Thyroid gland (tissue), 4 donors: Measurements from ENCODE around the gene FLRT2. TPM values are rescaled to one million over a fixed set of nuclear protein-coding genes. Genes with fewer than 3 reads are reported as not detected.

Experiments
- DNase-seq, 2 donors: peaks; one replicate each; pipeline ENCODE4 v3.0.0-alpha.2; 2019
- H3K27ac ChIP-seq, 3 donors: fragments of 200-600 bp; sonication (generic); 1 replicate in 2 of 3; 2 replicates in 1 of 3; pipeline ENCODE4 v1.5.1; 2016 to 2019; ENCODE audit warnings: mild to moderate bottlenecking in 1 of 3, moderate library complexity in 1 of 3
- H3K27me3 ChIP-seq: fragments of 200-600 bp; sonication (generic); one replicate; pipeline ENCODE4 v1.5.1; 2019
- H3K36me3 ChIP-seq, 2 donors: fragments of 200-600 bp; sonication (generic); one replicate each; pipeline ENCODE4 v1.5.1; 2016 to 2019
- H3K4me1 ChIP-seq, 2 donors: fragments of 200-600 bp; sonication (generic); one replicate each; pipeline ENCODE4 v1.5.1; 2017 to 2019
- H3K4me3 ChIP-seq, 3 donors: fragments of 200-600 bp; sonication (generic); replicated peaks in 1 of 3; 1 replicate in 2 of 3; 2 replicates in 1 of 3; pipeline ENCODE4 v1.5.1; 2016; ENCODE audit warnings: mild to moderate bottlenecking in 1 of 3
- H3K9me3 ChIP-seq: fragments of 200-600 bp; sonication (generic); one replicate; pipeline ENCODE4 v1.5.1; 2017
- POLR2A ChIP-seq, 2 donors: fragments of 450-650 bp; IDR thresholded peaks; one replicate each; pipeline ENCODE4 v1.6.1; 2017; ENCODE audit warnings: antibody characterized with exemption in 2 of 2, mild to moderate bottlenecking in 2 of 2, moderate library complexity in 1 of 2
- WGBS, 2 donors: methylation state at CpG; one replicate each; pipeline ENCODE4 v1.1.5; 2017; 5-methylcytosine and 5-hydroxymethylcytosine counted together
- intact Hi-C: fragments of 100-400 bp; cut with DNase I; formaldehyde crosslinking; loops from one replicate; pipeline ENCODE4 v1.15.1; 2023
- total RNA-seq, 4 donors: library from RNA; depleted of rRNA; stranded (reverse); fragments of >200 nt; gene quantifications; one replicate each; pipeline ENCODE4 v1.2.3, GENCODE V29; 2016
- TF ChIP-seq, protein P1 (sequence below), 6 experiments: fragments of 200-600 bp in 3 of 6; fragments of 450-650 bp in 3 of 6; sonication (generic) in 3 of 6; IDR thresholded peaks; one replicate each; pipeline ENCODE4 v1.5.1; 2016 to 2019; ENCODE audit warnings: antibody characterized with exemption in 6 of 6, mild to moderate bottlenecking in 2 of 6, inconsistent platforms in 1 of 6, moderate library complexity in 1 of 6

Gene FLRT2
- total RNA-seq, 4 donors from 2014 or later, result 9.3 to 38.9 (median 23.5) TPM

DNA sequence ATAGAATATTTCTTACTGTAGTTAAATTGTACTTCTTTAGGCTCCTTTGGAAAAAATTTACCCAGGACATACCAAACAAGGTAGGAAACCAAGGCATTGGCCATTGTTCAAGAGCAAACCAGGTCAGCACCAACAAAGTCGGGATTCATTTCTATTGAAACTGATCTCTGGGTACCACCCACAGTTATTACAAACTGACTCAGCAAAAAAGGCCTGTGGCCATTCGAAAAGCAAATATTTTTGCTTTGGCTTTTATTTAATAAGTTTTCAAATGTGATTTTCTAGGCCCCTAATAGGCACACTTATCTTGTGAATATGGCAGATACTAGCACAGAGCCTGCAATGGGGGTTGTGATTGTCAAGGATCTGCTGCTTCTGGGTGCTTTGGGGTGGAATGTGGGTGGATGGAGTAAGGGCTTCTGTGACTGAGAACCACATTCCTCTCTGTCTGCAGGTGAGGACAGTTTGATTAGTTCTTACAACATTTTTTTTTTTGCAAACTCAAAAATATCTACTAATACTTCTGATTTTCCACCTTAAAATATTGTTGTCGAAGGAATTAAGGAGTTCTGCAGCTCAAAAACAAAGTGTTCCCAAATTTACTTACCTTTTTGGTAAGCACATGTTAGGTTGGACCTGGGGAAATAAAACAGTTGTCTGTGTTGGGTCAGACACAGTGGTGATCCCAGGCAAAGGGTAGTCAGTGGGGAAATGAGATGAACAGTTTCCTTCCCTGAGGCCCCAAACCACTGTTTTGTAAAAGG is 45.1 kb downstream of the FLRT2 start:
- Histone ChIP-seq H3K9me3 (no peaks in the 10 kb centered on the region), H3K4me1 (peaks cover 2 to 14% of the 10 kb centered on the region in 2 donors), H3K36me3 (no peaks in the 10 kb centered on the region), H3K4me3 (no peak overlapping the region), H3K27me3 (no peaks in the 10 kb centered on the region), H3K27ac (peak overlapping the region in 1 of 3 donors; percentile 3)
- TF ChIP-seq POLR2A (IDR thresholded peaks at IDR 0.05), result no peak
- TF ChIP-seq, protein P1, sequence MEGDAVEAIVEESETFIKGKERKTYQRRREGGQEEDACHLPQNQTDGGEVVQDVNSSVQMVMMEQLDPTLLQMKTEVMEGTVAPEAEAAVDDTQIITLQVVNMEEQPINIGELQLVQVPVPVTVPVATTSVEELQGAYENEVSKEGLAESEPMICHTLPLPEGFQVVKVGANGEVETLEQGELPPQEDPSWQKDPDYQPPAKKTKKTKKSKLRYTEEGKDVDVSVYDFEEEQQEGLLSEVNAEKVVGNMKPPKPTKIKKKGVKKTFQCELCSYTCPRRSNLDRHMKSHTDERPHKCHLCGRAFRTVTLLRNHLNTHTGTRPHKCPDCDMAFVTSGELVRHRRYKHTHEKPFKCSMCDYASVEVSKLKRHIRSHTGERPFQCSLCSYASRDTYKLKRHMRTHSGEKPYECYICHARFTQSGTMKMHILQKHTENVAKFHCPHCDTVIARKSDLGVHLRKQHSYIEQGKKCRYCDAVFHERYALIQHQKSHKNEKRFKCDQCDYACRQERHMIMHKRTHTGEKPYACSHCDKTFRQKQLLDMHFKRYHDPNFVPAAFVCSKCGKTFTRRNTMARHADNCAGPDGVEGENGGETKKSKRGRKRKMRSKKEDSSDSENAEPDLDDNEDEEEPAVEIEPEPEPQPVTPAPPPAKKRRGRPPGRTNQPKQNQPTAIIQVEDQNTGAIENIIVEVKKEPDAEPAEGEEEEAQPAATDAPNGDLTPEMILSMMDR (IDR thresholded peaks at IDR 0.05), result no peak
- intact Hi-C loops, result no loop called here
- WGBS, 2 donors, result 75 to 83% methylated on average over 3 of the region's 3 CpGs
- no peak for DNase-seq

DNA sequence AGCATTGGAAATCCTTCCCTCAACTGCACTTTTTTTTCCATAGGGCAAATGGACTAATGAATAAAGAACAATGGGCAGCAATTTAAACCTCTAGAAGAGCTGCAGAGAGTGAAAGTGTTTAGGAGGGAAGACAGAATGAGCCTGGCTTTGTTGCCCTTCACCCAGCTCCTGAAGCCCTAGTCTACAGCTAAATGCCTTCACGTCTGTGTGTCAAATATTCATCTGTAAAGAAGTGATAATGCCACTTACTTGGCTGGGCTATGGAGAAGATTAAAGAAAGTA is 45.6 kb downstream of the FLRT2 start:
- TF ChIP-seq, protein P1 (IDR thresholded peaks at IDR 0.05), result no peak
- TF ChIP-seq POLR2A (IDR thresholded peaks at IDR 0.05), result no peak
- no peaks in the 10 kb centered on the region for H3K9me3 ChIP-seq
- peak overlapping the region in 1 of 3 donors; percentile 3 for H3K27ac ChIP-seq
- H3K36me3 ChIP-seq, result no peaks in the 10 kb centered on the region
- no peaks in the 10 kb centered on the region for H3K27me3 ChIP-seq
- DNase-seq, result no peak
- H3K4me3 ChIP-seq, result no peak overlapping the region
- WGBS, 2 donors, result 69 to 91% methylated on average over 1 of the region's 1 CpG
- peaks cover 3 to 14% of the 10 kb centered on the region in 2 donors for H3K4me1 ChIP-seq
- intact Hi-C loops, result no loop called here

DNA sequence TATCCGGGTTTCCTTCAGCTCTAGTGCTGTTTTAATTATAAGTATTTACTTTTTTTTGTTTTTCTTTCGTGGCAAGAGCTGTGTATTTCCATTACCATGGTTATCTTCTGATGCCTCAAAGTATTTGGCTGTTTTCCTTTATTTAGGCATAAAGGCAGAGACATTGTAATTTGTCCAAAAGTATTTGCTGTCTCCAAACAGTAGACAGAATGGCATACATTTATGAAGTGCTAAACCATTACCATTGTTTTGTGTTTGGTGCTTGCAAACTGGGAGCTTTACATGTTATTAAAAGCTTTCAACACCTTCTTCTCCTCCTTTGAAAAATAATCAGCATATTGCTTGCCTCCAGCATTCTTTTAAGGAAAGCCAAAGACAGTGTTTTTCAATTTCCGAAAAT is 46.3 kb downstream of the FLRT2 start:
- TF ChIP-seq POLR2A (IDR thresholded peaks at IDR 0.05), result no peak
- TF ChIP-seq, protein P1 (IDR thresholded peaks at IDR 0.05), result no peak
- no peak for DNase-seq
- Histone ChIP-seq H3K4me1 (peaks cover 3 to 14% of the 10 kb centered on the region in 2 donors), H3K27me3 (no peaks in the 10 kb centered on the region), H3K36me3 (no peaks in the 10 kb centered on the region), H3K4me3 (no peak overlapping the region), H3K9me3 (no peaks in the 10 kb centered on the region), H3K27ac (peak overlapping the region in 1 of 3 donors; percentile 3)
- intact Hi-C loops, result no loop called here
- WGBS, 2 donors, result 63 to 67% methylated on average over 3 of the region's 3 CpGs

DNA sequence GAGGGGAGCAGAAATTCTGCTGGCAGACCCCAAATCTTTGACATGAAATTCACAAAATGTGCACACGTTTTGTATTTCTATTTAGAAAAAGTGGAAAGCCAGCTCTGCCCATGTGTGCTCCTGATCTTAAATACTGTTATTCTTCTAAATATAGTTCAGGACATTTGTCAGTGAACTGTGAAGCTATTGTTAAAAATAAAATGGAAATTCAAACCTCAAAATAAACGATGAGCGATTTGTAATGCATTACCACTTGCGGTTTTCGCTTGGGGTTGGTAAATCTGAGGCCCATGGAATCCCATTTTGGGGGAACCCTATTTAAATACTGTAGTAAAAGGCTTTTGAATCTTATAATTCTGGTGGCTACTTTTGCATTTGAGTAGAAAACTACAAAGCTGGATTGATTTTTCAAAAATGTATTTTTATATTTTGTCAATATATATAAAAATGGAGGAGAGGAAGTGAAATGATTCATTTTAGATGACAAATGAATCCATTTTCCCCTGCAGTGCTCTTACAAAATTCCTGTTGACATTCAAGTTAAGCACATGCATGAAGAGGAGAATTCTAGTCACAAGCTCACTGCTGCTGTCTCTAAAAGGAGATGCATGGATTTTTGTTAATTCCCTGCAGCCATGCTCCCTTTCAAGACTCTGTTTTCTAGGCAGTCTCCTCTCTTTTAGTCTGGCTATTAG is 47.1 kb downstream of the FLRT2 start:
- Histone ChIP-seq H3K27me3 (no peaks in the 10 kb centered on the region), H3K27ac (no peak overlapping the region), H3K4me1 (peaks cover 3 to 14% of the 10 kb centered on the region in 2 donors), H3K9me3 (no peaks in the 10 kb centered on the region), H3K4me3 (no peak overlapping the region), H3K36me3 (no peaks in the 10 kb centered on the region)
- no peak for TF ChIP-seq POLR2A (IDR thresholded peaks at IDR 0.05)
- TF ChIP-seq, protein P1 (IDR thresholded peaks at IDR 0.05), result no peak
- 82 to 85% methylated on average over 5 of the region's 5 CpGs for WGBS, 2 donors
- intact Hi-C loops, result no loop called here
- DNase-seq, result no peak

DNA sequence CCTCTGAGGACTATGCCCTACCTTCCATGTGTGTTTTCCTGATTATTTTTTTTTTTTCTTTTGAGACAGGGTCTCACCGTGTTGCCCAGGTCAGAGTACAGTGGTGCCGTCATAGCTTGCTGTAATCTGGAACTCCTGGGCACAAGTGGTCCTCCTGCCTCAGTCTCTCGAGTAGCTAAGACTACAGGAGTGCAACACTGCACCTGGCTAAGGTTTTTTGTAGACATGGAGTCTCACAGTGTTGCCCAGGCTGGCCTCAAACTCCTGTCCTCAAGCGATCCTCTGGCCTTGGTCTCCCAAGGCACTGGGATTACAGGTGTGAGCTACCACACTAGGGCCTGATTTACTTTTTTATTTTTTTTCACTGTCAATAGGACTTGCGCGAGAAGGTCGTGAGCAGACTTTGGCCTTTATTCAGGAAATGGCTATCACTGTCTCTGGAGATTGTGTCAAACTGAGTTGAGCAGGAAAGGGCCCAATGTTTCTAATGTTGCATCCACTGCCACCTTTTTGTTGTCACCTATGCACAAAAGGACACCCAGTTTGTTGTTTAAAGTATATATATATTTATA is 47.7 kb downstream of the FLRT2 start:
- H3K4me3 ChIP-seq, result no peak overlapping the region
- H3K27ac ChIP-seq, result no peak overlapping the region
- no peak for DNase-seq
- TF ChIP-seq POLR2A (IDR thresholded peaks at IDR 0.05), result no peak
- TF ChIP-seq, protein P1 (IDR thresholded peaks at IDR 0.05), result no peak
- H3K4me1 ChIP-seq, result peaks cover 3 to 14% of the 10 kb centered on the region in 2 donors
- H3K27me3 ChIP-seq, result no peaks in the 10 kb centered on the region
- no peaks in the 10 kb centered on the region for H3K36me3 ChIP-seq
- WGBS, 2 donors, result 81 to 87% methylated on average over 7 of the region's 7 CpGs
- no peaks in the 10 kb centered on the region for H3K9me3 ChIP-seq
- intact Hi-C loops, result no loop called here
